ENCODE data around the gene INPP4B. TPM values are rescaled to one million over a fixed set of nuclear protein-coding genes. Genes with fewer than 3 reads are reported as not detected.

Gene INPP4B
- total and polyA plus RNA-seq, 7 experiments from 2014 or later: 52.8 to 77.5 (median 64.2) TPM

GRCh38 chr4:142378179-142378578 lies 467.9 kb downstream of the INPP4B start:
- intact Hi-C loops (cut with micrococcal nuclease): loop anchor here in 1 of 2 donors (1.0 to 2.0 kb wide), 2 partner anchors 10 to 19 kb away; no protein-coding TSS in a partner anchor
- Histone ChIP-seq H3K4me3 (ENCODE audit: low read length) (no peak overlapping the region), H3K27me3 (ENCODE audit: control insufficient read depth in 2 of 2, insufficient read depth in 2 of 2, low read length in 2 of 2) (no peaks in the 10 kb centered on the region), H3K36me3 (ENCODE audit: control insufficient read depth in 2 of 3, insufficient read depth in 3 of 3, low read length in 3 of 3) (no peaks in the 10 kb centered on the region), H3K9me3 (ENCODE audit: control insufficient read depth in 2 of 3, low read length in 3 of 3) (no peaks in the 10 kb centered on the region), H3K27ac (ENCODE audit: low read depth, low read length) (peak overlapping the region; percentile 53), H3K4me1 (ENCODE audit: control insufficient read depth in 2 of 2, insufficient read depth in 2 of 2, low read length in 2 of 2) (peaks cover 43 to 58% of the 10 kb centered on the region in 2 donors)
- Mint-ChIP-seq H3K9me3 (no peaks in the 10 kb centered on the region), H3K27ac (peak overlapping the region in 8 of 9 donors; percentile 62 to 92 (median 86)), H3K27me3 (no peaks in the 10 kb centered on the region), H3K4me1 (peaks cover 37 to 93% (median 87%) of the 10 kb centered on the region in 7 donors), H3K4me3 (peak overlapping the region in 9 of 10 donors; percentile 56 to 85 (median 74)), H3K36me3 (peaks cover 0 to 24% (median 8%) of the 10 kb centered on the region in 5 donors)
- POLR2A ChIA-PET: interaction anchor here (0.6 to 3.6 kb wide), 10 partner anchors 11 to 189 kb away, joined by 3 to 26 read pairs (median 6); no protein-coding TSS in a partner anchor
- ATAC-seq (no peak), DNase-seq (no peak)
- CTCF ChIA-PET: interaction anchor here (1.1 to 1.7 kb wide), 5 partner anchors 25 to 188 kb away, joined by 3 to 6 read pairs (median 3); no protein-coding TSS in a partner anchor

DNA sequence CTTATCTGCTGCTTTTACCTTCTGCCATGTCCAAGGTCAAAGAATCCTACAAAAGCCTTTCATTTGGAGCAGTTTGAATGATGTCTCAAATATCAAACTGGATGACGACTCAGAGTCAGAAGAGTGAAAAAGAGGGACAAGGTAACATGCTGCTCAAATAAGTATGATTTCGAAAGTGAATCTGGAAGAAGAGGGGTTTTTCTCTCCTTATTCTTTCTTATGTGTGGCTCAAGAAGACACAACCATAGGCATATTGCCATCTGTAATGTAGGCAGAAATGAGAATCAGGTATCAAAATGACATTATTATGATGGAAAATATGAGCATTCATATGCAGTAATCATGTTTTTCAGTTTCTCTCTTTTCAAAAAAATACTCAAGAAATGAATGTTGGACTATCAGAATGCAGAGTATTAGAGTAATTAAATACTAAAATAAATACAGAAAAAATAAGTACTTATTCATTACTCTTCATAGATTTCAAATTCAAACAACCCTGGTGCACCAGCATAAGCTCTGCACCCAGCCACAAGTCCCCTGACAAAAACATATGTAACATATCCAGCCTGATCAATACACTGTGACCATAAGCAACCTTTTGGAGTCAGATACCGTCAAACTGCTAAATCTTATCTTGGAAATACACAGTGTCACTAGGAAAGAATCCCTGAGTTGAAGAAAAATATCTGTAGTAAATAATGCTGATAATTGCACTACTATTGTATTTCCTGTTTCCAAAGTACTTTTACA lies 468.6 kb downstream of the INPP4B start:
- peaks cover 46 to 64% of the 10 kb centered on the region in 2 donors for H3K4me1 ChIP-seq (ENCODE audit: control insufficient read depth in 2 of 2, insufficient read depth in 2 of 2, low read length in 2 of 2)
- peaks cover 41 to 93% (median 89%) of the 10 kb centered on the region in 7 donors for H3K4me1 Mint-ChIP-seq
- no peaks in the 10 kb centered on the region for H3K27me3 ChIP-seq (ENCODE audit: control insufficient read depth in 2 of 2, insufficient read depth in 2 of 2, low read length in 2 of 2)
- POLR2A ChIA-PET: interaction anchor here (0.7 to 3.6 kb wide), 7 partner anchors 10 to 189 kb away, joined by 3 to 26 read pairs (median 6); no protein-coding TSS in a partner anchor
- H3K4me3 Mint-ChIP-seq: peak overlapping the region in 9 of 10 donors; percentile 56 to 85 (median 74)
- no peaks in the 10 kb centered on the region for H3K27me3 Mint-ChIP-seq
- peaks cover 0 to 25% (median 10%) of the 10 kb centered on the region in 5 donors for H3K36me3 Mint-ChIP-seq
- H3K27ac ChIP-seq (ENCODE audit: low read depth, low read length): peak overlapping the region; percentile 53
- H3K9me3 ChIP-seq (ENCODE audit: control insufficient read depth in 2 of 3, low read length in 3 of 3): no peaks in the 10 kb centered on the region
- no peaks in the 10 kb centered on the region for H3K9me3 Mint-ChIP-seq
- H3K27ac Mint-ChIP-seq: peak overlapping the region; percentile 62 to 92 (median 83)
- CTCF ChIA-PET: interaction anchor here (1.7 kb wide), 1 partner anchor 25 kb away, joined by 5 read pairs; no protein-coding TSS in a partner anchor
- no peaks in the 10 kb centered on the region for H3K36me3 ChIP-seq (ENCODE audit: control insufficient read depth in 2 of 3, insufficient read depth in 3 of 3, low read length in 3 of 3)
- ATAC-seq (peak; percentile 44), DNase-seq (peak in 1 of 9 donors; percentile 21)
- intact Hi-C loops (cut with micrococcal nuclease): loop anchor here (1.0 to 2.0 kb wide), 4 partner anchors 9 to 28 kb away; no protein-coding TSS in a partner anchor
- H3K4me3 ChIP-seq (ENCODE audit: low read length): no peak overlapping the region

- DNase-seq (no peak), ATAC-seq (no peak)
- H3K27ac ChIP-seq (ENCODE audit: low read depth, low read length): no peak overlapping the region
- H3K27me3 Mint-ChIP-seq: no peaks in the 10 kb centered on the region
- no peak overlapping the region for H3K4me3 ChIP-seq (ENCODE audit: low read length)
- no peaks in the 10 kb centered on the region for H3K36me3 ChIP-seq (ENCODE audit: control insufficient read depth in 2 of 3, insufficient read depth in 3 of 3, low read length in 3 of 3)
- ChIA-PET CTCF (interaction anchor here (0.6 to 1.1 kb wide), 3 partner anchors 17 to 419 kb away, joined by 3 to 4 read pairs (median 3); no protein-coding TSS in a partner anchor), POLR2A (interaction anchor here (0.6 to 1.6 kb wide), 4 partner anchors 8 to 328 kb away, joined by 3 to 6 read pairs (median 4); no protein-coding TSS in a partner anchor)
- peak overlapping the region in 7 of 10 donors; percentile 5 to 72 (median 39) for H3K4me3 Mint-ChIP-seq
- peaks cover 0 to 2% (median 0%) of the 10 kb centered on the region in 11 donors for H3K9me3 Mint-ChIP-seq
- peaks cover 46 to 100% (median 96%) of the 10 kb centered on the region in 7 donors for H3K4me1 Mint-ChIP-seq
- no peaks in the 10 kb centered on the region for H3K9me3 ChIP-seq (ENCODE audit: control insufficient read depth in 2 of 3, low read length in 3 of 3)
- intact Hi-C loops (cut with micrococcal nuclease): no loop called here
- peaks cover 50 to 64% of the 10 kb centered on the region in 2 donors for H3K4me1 ChIP-seq (ENCODE audit: control insufficient read depth in 2 of 2, insufficient read depth in 2 of 2, low read length in 2 of 2)
- H3K36me3 Mint-ChIP-seq: peaks cover 0 to 30% (median 5%) of the 10 kb centered on the region in 5 donors
- H3K27ac Mint-ChIP-seq: peak overlapping the region in 6 of 9 donors; percentile 11 to 87 (median 69)
- H3K27me3 ChIP-seq (ENCODE audit: control insufficient read depth in 2 of 2, insufficient read depth in 2 of 2, low read length in 2 of 2): no peaks in the 10 kb centered on the region
Observed at GRCh38 chr4:142376204-142376603, 469.9 kb downstream of the INPP4B start.

GRCh38 chr4:142373610-142374009 lies 472.5 kb downstream of the INPP4B start:
- H3K4me1 ChIP-seq (ENCODE audit: control insufficient read depth in 2 of 2, insufficient read depth in 2 of 2, low read length in 2 of 2): peaks cover 54 to 67% of the 10 kb centered on the region in 2 donors
- Mint-ChIP-seq H3K4me1 (peaks cover 48 to 96% (median 91%) of the 10 kb centered on the region in 7 donors), H3K36me3 (peaks cover 0 to 30% (median 11%) of the 10 kb centered on the region in 5 donors), H3K27ac (peak overlapping the region in 6 of 9 donors; percentile 9 to 87 (median 56)), H3K9me3 (peaks cover 0 to 10% (median 0%) of the 10 kb centered on the region in 11 donors), H3K27me3 (no peaks in the 10 kb centered on the region), H3K4me3 (peak overlapping the region in 6 of 10 donors; percentile 5 to 44 (median 22))
- POLR2A ChIA-PET: interaction anchor here (0.6 to 4.5 kb wide), 6 partner anchors 13 to 156 kb away, joined by 3 to 27 read pairs (median 5); no protein-coding TSS in a partner anchor
- CTCF ChIA-PET: interaction anchor here (0.9 to 1.0 kb wide), 2 partner anchors 14 to 21 kb away, joined by 3 read pairs; no protein-coding TSS in a partner anchor
- H3K36me3 ChIP-seq (ENCODE audit: control insufficient read depth in 2 of 3, insufficient read depth in 3 of 3, low read length in 3 of 3): no peaks in the 10 kb centered on the region
- DNase-seq (no peak), ATAC-seq (no peak)
- H3K27me3 ChIP-seq (ENCODE audit: control insufficient read depth in 2 of 2, insufficient read depth in 2 of 2, low read length in 2 of 2): no peaks in the 10 kb centered on the region
- no peak overlapping the region for H3K4me3 ChIP-seq (ENCODE audit: low read length)
- intact Hi-C loops (cut with micrococcal nuclease): loop anchor here in 1 of 2 donors (2.0 kb wide), 2 partner anchors 17 kb away; no protein-coding TSS in a partner anchor
- H3K9me3 ChIP-seq (ENCODE audit: control insufficient read depth in 2 of 3, low read length in 3 of 3): no peaks in the 10 kb centered on the region
- no peak overlapping the region for H3K27ac ChIP-seq (ENCODE audit: low read depth, low read length)

DNA sequence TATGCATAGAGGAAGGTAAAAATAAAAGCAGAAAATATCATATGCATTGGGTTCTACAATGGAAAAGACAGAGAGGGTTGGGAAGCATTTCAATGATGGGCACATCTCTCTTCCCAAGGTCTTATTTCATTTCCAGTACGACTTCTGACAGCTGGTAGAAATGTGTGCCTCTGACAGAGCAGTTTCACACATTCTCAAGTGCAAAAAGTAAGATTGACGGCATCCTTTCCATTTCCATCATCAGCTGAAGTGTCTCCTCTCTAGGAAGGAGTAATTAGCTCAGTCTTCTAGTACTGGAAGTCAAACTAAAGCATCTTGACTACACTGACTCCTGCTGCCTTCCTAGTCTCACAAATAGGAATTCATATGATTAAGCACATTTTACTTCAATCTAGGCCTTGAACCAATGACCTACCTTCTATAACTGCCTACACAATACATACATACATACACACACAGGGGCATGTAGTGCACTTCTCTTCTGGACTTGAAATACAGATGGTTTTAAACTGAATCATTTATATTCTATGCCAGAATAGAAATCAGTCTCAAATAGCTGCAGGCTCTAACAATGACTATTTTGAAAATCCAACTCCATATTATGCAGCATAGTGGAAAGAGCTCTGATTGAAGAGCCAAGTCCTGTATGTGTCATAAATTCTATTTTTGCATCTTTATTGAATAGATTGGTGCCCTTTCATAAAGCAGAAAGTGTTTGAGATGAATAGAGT lies 473.4 kb downstream of the INPP4B start:
- peak; percentile 22 for ATAC-seq
- peak overlapping the region; percentile 5 to 87 (median 38) for H3K27ac Mint-ChIP-seq

More for the DNA sequence above, 473.4 kb downstream of the INPP4B start:
- peaks cover 53 to 64% of the 10 kb centered on the region in 2 donors for H3K4me1 ChIP-seq (ENCODE audit: control insufficient read depth in 2 of 2, insufficient read depth in 2 of 2, low read length in 2 of 2)
- Mint-ChIP-seq H3K4me1 (peaks cover 46 to 96% (median 91%) of the 10 kb centered on the region in 7 donors), H3K36me3 (peaks cover 0 to 31% (median 12%) of the 10 kb centered on the region in 5 donors), H3K9me3 (peaks cover 0 to 10% (median 0%) of the 10 kb centered on the region in 11 donors), H3K27me3 (no peaks in the 10 kb centered on the region), H3K4me3 (peak overlapping the region in 7 of 10 donors; percentile 14 to 48 (median 34))
- H3K27ac ChIP-seq (ENCODE audit: low read depth, low read length): no peak overlapping the region
- H3K9me3 ChIP-seq (ENCODE audit: control insufficient read depth in 2 of 3, low read length in 3 of 3): no peaks in the 10 kb centered on the region
- no peaks in the 10 kb centered on the region for H3K27me3 ChIP-seq (ENCODE audit: control insufficient read depth in 2 of 2, insufficient read depth in 2 of 2, low read length in 2 of 2)
- DNase-seq: no peak
- CTCF ChIA-PET: interaction anchor here (0.6 to 1.9 kb wide), 3 partner anchors 23 to 38 kb away, joined by 3 to 4 read pairs (median 3); no protein-coding TSS in a partner anchor
- no peaks in the 10 kb centered on the region for H3K36me3 ChIP-seq (ENCODE audit: control insufficient read depth in 2 of 3, insufficient read depth in 3 of 3, low read length in 3 of 3)
- no peak overlapping the region for H3K4me3 ChIP-seq (ENCODE audit: low read length)
- intact Hi-C loops (cut with micrococcal nuclease): loop anchor here in 1 of 2 donors (1.0 to 2.0 kb wide), 2 partner anchors 8 to 16 kb away; no protein-coding TSS in a partner anchor
- POLR2A ChIA-PET: interaction anchor here (0.6 to 4.5 kb wide), 10 partner anchors 12 to 194 kb away, joined by 3 to 27 read pairs (median 4); no protein-coding TSS in a partner anchor
